ENCODE measurements around the gene GPR155. TPM values are rescaled to one million over a fixed set of nuclear protein-coding genes. Genes with fewer than 3 reads are reported as not detected.

GPR155 gene
- total RNA-seq, 2 experiments from 2014 or later: 8.6 to 11.3 TPM

DNA sequence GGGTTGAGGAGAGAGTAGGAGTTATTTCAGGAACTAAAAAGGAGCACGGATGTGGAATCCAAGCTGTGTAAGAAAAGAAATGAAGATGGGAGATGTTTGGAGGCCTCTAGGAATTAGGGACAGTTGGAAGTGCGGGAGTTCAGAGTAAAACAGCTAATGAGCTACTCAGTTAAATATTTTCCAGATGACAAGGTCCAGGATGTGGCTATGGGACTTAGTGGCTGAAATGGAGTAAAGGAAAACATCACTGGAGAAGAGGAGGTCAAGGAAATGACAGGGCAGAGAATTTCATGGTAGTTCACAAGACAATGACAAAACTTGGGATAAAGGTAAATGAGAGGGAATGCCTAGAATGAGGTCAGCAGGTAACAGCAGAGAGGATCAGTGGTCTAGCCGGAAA lies 13.0 kb downstream of the GPR155 start:
- intact Hi-C loops (cut with DNase I, micrococcal nuclease): no loop called here
- ATAC-seq (no peak), DNase-seq (no peak)
- Mint-ChIP-seq H3K4me3 (no peak overlapping the region), H3K36me3 (ENCODE audit: low read depth) (peaks cover 6% of the 10 kb centered on the region), H3K4me1 (peaks cover 4% of the 10 kb centered on the region), H3K27me3 (no peaks in the 10 kb centered on the region), H3K9me3 (ENCODE audit: low read depth) (no peaks in the 10 kb centered on the region), H3K27ac (peak overlapping the region; percentile 19)
- CTCF ChIA-PET: interaction anchor here (0.6 to 4.2 kb wide), 8 partner anchors 9 to 809 kb away, joined by 3 to 30 read pairs (median 4); no protein-coding TSS in a partner anchor
- POLR2A ChIA-PET: interaction anchor here (0.7 kb wide), 1 partner anchor 61 kb away, joined by 3 read pairs; no protein-coding TSS in a partner anchor

DNA sequence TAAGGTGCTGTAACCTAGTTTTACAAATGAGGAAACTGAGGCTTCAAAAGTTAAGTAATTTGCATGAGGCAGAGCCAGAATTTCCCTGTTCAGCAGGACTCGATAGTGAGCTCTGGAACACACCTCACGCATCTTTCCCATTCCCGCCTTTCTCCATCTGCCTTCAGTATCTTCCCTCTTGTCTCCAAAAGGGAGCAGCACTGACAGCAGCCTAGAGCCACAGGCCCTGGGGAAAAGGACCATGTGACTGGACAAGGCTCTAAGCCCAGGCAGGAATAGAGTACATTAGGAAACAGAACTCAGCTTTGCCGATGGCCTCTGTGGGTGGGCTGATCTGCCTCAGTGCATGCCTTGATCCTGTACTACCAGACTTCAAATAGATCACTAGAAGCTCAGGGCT lies 21.5 kb downstream of the GPR155 start:
- CTCF ChIA-PET: interaction anchor here (0.7 to 2.1 kb wide), 3 partner anchors 81 to 222 kb away, joined by 4 to 10 read pairs (median 4); no protein-coding TSS in a partner anchor

DNA sequence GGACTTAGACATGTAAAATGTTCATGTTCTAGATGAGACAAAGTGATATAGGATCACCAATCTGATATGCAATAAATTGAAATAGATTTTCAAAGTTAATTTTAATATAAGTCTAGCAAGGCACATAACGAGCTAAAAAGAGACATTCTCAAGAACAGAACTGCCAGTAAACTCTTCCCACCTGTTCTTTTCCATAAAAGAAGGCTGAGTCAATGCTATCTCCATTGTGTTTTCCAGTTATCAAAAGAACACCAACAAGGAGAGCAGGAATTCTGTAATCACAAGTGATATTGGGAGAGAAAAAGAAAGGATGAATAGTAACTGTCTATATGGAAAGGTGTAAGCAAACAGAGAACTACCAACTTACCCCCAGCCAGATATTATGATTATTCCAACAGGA lies 25.6 kb downstream of the GPR155 start:
- Mint-ChIP-seq H3K36me3 (ENCODE audit: low read depth) (peaks cover 5% of the 10 kb centered on the region), H3K27me3 (no peaks in the 10 kb centered on the region), H3K4me1 (no peaks in the 10 kb centered on the region), H3K9me3 (ENCODE audit: low read depth) (no peaks in the 10 kb centered on the region), H3K4me3 (no peak overlapping the region), H3K27ac (no peak overlapping the region)
- ChIA-PET POLR2A (interaction anchor here (0.7 kb wide), 1 partner anchor 140 kb away, joined by 3 read pairs; no protein-coding TSS in a partner anchor), CTCF (interaction anchor here (0.6 to 5.2 kb wide), 19 partner anchors 13 to 1228 kb away, joined by 3 to 81 read pairs (median 4); partner anchors contain the start of gene SCRN3)
- intact Hi-C loops (cut with DNase I, micrococcal nuclease): no loop called here
- DNase-seq: no peak
- no peak for ATAC-seq

More for the DNA sequence above, 21.5 kb downstream of the GPR155 start:
- intact Hi-C loops (cut with DNase I, micrococcal nuclease): no loop called here
- Mint-ChIP-seq H3K27ac (no peak overlapping the region), H3K36me3 (ENCODE audit: low read depth) (peaks cover 5% of the 10 kb centered on the region), H3K4me1 (no peaks in the 10 kb centered on the region), H3K4me3 (no peak overlapping the region), H3K9me3 (ENCODE audit: low read depth) (no peaks in the 10 kb centered on the region), H3K27me3 (no peaks in the 10 kb centered on the region)
- DNase-seq: no peak
- POLR2A ChIA-PET: no interaction called here
- no peak for ATAC-seq

DNA sequence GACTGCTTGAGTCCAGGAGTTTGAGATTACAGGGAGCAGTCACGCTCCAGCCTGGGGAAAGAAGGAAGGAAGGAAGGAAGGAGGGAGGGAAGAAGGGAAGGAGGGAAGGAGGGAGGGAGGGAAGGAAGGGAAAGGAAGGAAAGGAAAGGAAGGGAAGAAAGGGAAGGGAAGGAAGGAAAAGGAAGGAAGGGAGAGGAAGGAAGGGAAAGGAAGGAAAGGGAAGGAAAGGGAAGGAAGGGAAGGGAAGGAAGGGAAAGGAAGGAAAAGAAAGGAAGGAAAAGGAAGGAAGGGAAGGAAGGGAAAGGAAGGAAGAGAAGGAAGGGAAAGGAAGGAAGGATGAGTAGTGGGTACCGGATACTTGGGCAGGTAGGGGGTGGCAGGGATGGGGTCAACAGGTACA lies 32.3 kb downstream of the GPR155 start:
- no peak for DNase-seq
- ChIA-PET POLR2A (no interaction called here), CTCF (interaction anchor here (1.3 kb wide), 1 partner anchor 231 kb away, joined by 4 read pairs; no protein-coding TSS in a partner anchor)
- Mint-ChIP-seq H3K4me1 (peaks cover 7% of the 10 kb centered on the region), H3K4me3 (no peak overlapping the region), H3K9me3 (ENCODE audit: low read depth) (no peaks in the 10 kb centered on the region), H3K36me3 (ENCODE audit: low read depth) (peaks cover 13% of the 10 kb centered on the region), H3K27me3 (no peaks in the 10 kb centered on the region), H3K27ac (no peak overlapping the region)
- intact Hi-C loops (cut with DNase I, micrococcal nuclease): no loop called here
- no peak for ATAC-seq

DNA sequence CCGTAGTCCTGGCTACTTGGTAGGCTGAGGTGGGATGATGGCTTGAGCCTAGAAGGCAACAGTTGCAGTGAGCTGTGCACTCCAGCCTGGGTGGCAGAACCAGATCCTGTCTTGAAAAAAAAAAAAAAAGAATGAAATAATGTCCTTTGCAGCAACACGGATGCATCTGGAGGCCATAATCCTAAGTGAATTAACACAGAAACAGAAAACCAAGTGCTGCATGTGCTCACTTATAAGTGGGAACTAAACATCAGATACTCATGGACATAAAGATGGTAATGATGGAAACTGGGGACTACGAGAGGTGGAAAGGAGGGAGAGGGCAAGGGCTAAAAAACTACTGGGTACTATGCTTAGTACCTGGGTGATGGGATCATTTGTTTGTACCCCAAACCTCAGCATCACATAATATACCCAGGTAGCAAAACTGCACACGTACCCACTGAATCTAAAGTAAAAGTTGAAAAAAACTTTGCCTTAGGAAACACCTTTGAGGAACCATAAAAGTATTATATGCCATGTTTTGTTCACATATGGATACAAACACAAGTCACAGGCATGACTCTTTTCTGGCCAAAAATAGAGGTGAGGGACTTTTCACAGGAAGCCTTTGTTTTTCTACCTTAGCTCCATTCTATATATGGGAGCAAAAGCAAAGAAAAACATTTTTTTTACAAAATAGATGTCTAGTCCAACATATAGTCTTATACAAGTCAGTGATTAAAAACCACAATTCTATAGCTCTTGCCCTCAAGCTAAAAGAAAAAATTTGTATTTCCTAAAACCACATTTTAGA lies 36.6 kb downstream of the GPR155 start:
- ChIA-PET CTCF (interaction anchor here (1.0 kb wide), 1 partner anchor 13 kb away, joined by 3 read pairs; no protein-coding TSS in a partner anchor), POLR2A (no interaction called here)
- Mint-ChIP-seq H3K27me3 (no peaks in the 10 kb centered on the region), H3K36me3 (ENCODE audit: low read depth) (peaks cover 20% of the 10 kb centered on the region), H3K27ac (no peak overlapping the region), H3K4me1 (peaks cover 7% of the 10 kb centered on the region), H3K9me3 (ENCODE audit: low read depth) (no peaks in the 10 kb centered on the region), H3K4me3 (no peak overlapping the region)
- ATAC-seq: no peak
- intact Hi-C loops (cut with DNase I, micrococcal nuclease): no loop called here
- DNase-seq: no peak

DNA sequence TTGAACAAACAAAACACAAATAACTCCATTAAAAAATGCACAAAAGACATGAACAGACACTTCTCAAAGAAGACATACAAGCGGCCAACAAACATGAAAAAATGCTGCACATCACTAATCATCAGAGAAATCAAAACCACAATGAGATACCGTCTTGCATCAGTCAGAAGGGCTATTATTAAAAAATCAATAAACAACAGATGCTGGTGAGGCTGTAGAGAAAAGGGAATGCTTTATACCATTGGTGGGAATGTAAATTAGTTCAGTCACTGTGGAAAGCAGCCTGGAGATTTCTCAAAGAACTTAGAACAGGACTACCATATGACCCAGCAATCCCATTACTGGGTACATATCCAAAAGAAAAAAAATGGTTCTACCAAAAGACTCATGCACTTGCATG lies 37.8 kb downstream of the GPR155 start:
- peaks cover 7% of the 10 kb centered on the region for H3K4me1 Mint-ChIP-seq
- H3K4me3 Mint-ChIP-seq: no peak overlapping the region
- CTCF ChIA-PET: no interaction called here

DNA sequence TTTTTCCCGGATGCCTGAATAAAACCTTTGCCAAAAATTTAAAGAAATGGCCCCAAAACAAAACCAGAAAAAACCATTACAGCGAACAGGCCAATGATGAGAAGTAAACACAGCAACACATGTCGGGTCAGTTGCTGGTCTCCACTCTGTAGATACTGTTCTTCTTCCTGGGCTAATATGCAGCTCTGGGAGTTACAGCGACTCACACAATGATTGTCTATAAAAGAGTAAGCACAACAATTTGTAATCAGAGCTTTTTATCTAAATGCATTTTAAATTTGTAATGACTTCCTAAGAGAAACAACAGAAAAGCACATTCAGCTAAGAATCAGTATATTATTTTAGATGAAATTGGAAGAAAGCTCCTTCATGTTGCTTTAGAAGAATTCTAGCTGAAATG lies 40.3 kb downstream of the GPR155 start:
- DNase-seq (no peak), ATAC-seq (no peak)
- Mint-ChIP-seq H3K36me3 (ENCODE audit: low read depth) (peaks cover 22% of the 10 kb centered on the region), H3K4me1 (peaks cover 7% of the 10 kb centered on the region), H3K27me3 (no peaks in the 10 kb centered on the region), H3K27ac (no peak overlapping the region), H3K9me3 (ENCODE audit: low read depth) (no peaks in the 10 kb centered on the region), H3K4me3 (no peak overlapping the region)
- ChIA-PET POLR2A (no interaction called here), CTCF (interaction anchor here (1.4 kb wide), 1 partner anchor 25 kb away, joined by 3 read pairs; no protein-coding TSS in a partner anchor)
- intact Hi-C loops (cut with DNase I, micrococcal nuclease): no loop called here

More for the DNA sequence above, 37.8 kb downstream of the GPR155 start:
- POLR2A ChIA-PET: no interaction called here
- DNase-seq (no peak), ATAC-seq (no peak)
- Mint-ChIP-seq H3K36me3 (ENCODE audit: low read depth) (peaks cover 26% of the 10 kb centered on the region), H3K9me3 (ENCODE audit: low read depth) (no peaks in the 10 kb centered on the region), H3K27ac (no peak overlapping the region), H3K27me3 (no peaks in the 10 kb centered on the region)
- intact Hi-C loops (cut with DNase I, micrococcal nuclease): no loop called here

DNA sequence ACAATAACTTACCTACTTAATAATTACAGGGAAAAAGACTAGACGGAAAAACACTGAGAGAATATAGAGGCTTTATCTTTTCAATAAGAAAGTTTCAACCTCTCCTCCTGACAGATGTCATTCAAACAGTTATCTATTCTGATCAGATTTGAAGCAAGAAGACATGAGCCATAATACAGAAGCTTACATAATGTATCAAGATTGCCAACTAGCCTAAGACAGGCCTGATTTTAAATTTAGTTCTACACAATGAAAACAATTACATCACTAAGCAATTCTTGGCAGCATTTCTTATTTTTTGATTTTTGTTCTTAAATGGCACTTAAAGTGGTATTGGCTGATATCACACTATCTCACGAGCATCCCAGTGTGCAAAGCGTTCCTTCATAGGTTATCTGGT lies 41.6 kb downstream of the GPR155 start:
- CTCF ChIA-PET: no interaction called here
- ATAC-seq (no peak), DNase-seq (no peak)
- intact Hi-C loops (cut with DNase I, micrococcal nuclease): no loop called here
- Mint-ChIP-seq H3K27me3 (no peaks in the 10 kb centered on the region), H3K4me1 (peaks cover 3% of the 10 kb centered on the region), H3K27ac (no peak overlapping the region), H3K4me3 (no peak overlapping the region), H3K9me3 (ENCODE audit: low read depth) (no peaks in the 10 kb centered on the region), H3K36me3 (ENCODE audit: low read depth) (peaks cover 22% of the 10 kb centered on the region)
- POLR2A ChIA-PET: interaction anchor here (0.7 kb wide), 1 partner anchor 37 kb away, joined by 3 read pairs; no protein-coding TSS in a partner anchor

DNA sequence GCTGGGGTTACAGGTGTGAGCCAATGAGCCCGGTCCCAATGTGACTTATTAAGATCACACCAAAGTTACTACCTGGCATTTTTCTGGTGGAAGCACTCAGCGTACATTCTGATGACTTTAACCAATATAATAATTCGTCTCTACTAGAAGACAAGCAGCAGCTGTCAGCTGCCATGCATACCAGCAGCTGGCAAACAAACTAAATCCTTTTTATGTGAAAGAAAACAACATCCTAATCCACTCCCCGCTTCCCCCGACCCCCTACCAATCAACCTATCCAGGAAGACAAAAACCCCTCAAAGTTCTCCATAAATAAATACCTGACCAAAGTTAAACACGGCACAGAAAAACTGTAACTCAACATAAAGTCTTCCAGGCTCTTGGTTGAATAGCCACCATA lies 42.1 kb downstream of the GPR155 start:
- ChIA-PET POLR2A (interaction anchor here (0.7 kb wide), 1 partner anchor 37 kb away, joined by 3 read pairs; no protein-coding TSS in a partner anchor), CTCF (interaction anchor here (0.6 kb wide), 1 partner anchor 699 kb away, joined by 4 read pairs; no protein-coding TSS in a partner anchor)
- H3K27me3 Mint-ChIP-seq: no peaks in the 10 kb centered on the region
- intact Hi-C loops (cut with DNase I, micrococcal nuclease): no loop called here
- ATAC-seq: no peak
- no peak for DNase-seq
- no peak overlapping the region for H3K4me3 Mint-ChIP-seq
- no peaks in the 10 kb centered on the region for H3K4me1 Mint-ChIP-seq
- no peaks in the 10 kb centered on the region for H3K9me3 Mint-ChIP-seq (ENCODE audit: low read depth)
- H3K36me3 Mint-ChIP-seq (ENCODE audit: low read depth): peaks cover 18% of the 10 kb centered on the region
- H3K27ac Mint-ChIP-seq: no peak overlapping the region

DNA sequence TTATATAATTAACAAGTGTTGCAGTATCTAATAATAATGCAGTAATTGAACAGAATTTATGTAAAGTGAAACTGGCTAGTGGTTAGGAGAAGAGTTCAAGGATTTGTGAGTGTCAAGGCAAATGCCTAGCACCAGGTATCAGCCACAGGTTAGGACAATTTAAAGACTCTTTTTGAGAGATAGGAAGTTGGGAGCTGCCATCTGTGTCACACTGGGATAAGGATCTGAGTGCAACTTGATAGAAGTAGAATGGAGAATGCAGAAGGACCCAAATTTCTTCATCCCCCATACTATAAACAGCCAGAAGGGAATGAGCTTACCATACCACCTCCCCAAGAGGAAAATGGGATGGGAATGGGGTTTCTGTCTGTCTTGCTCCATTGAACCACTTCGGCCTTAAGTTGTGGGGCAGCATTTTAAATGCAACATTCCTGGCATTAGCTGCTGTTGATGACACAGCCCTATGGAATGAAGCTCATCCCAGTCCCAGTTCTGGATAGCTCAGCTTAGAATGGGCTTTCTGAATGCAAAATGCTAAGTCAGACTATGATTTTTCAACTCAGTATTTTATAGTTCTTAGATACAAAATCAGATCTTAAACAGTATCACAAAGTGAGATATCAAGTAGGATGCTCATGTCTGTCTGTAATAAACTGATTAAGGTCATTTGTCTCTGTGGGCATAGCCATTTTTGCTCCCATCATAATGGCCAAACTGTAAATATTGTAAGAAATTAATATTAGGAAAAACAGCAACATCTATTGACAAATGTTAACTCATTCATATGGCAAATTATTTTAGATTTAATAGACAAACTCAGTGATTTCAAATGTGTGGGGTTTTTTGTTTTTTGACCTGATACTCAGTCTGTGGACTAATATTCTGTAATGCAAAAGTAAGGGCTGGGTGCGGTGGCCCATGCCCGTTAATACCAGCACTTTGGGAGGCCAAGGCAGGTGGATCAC lies 44.0 kb downstream of the GPR155 start:
- Mint-ChIP-seq H3K27me3 (no peaks in the 10 kb centered on the region), H3K36me3 (ENCODE audit: low read depth) (peaks cover 12% of the 10 kb centered on the region), H3K27ac (no peak overlapping the region), H3K4me3 (no peak overlapping the region), H3K4me1 (no peaks in the 10 kb centered on the region), H3K9me3 (ENCODE audit: low read depth) (no peaks in the 10 kb centered on the region)
- ATAC-seq (no peak), DNase-seq (no peak)
- ChIA-PET POLR2A (no interaction called here), CTCF (no interaction called here)
- intact Hi-C loops (cut with DNase I, micrococcal nuclease): no loop called here

DNA sequence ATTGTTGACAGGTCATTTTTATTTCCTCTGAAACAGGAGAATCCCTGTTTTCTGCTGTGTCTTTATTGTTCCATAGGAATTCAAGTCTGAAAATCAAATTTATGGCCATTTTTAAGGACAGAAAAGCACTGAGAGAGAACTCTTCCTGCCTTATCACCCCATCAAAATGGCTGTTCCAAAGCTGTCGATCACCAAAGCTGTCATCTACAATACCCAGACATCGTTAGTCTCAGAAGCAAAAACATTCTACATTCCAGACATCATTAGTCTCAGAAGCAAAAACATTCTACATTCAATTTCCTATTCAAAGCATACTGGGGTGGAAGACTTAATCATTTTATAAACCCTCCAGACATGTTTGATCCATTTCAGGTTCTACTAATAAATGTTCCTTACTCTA lies 46.9 kb downstream of the GPR155 start:
- intact Hi-C loops (cut with DNase I, micrococcal nuclease): no loop called here
- peaks cover 11% of the 10 kb centered on the region for H3K36me3 Mint-ChIP-seq (ENCODE audit: low read depth)
- POLR2A ChIA-PET: no interaction called here
- ATAC-seq (no peak), DNase-seq (no peak)
- H3K4me1 Mint-ChIP-seq: no peaks in the 10 kb centered on the region
- H3K4me3 Mint-ChIP-seq: no peak overlapping the region
- no peaks in the 10 kb centered on the region for H3K27me3 Mint-ChIP-seq
- H3K9me3 Mint-ChIP-seq (ENCODE audit: low read depth): no peaks in the 10 kb centered on the region
- CTCF ChIA-PET: no interaction called here
- H3K27ac Mint-ChIP-seq: no peak overlapping the region

All from activated CD4-positive, alpha-beta T cell treated with anti-CD3 and anti-CD28 coated beads for 36 hours (primary cell).